IPS-18a (cell line): ENCODE results near the gene PTPRN2.

Experiments used
- H3K27ac ChIP-seq: one replicate; pipeline ENCODE4 v1.5.1; 2013; ENCODE audit warnings: low read length
- H3K27me3 ChIP-seq: one replicate; pipeline ENCODE4 v1.6.1; 2013; ENCODE audit warnings: mild to moderate bottlenecking, low read length; ENCODE audit not compliant: control insufficient read depth, insufficient read depth
- H3K36me3 ChIP-seq: one replicate; pipeline ENCODE4 v1.6.1; 2013; ENCODE audit warnings: low read depth, low read length; ENCODE audit not compliant: control insufficient read depth
- H3K4me1 ChIP-seq: one replicate; pipeline ENCODE4 v1.6.1; 2013; ENCODE audit warnings: low read depth, low read length; ENCODE audit not compliant: control insufficient read depth
- H3K4me3 ChIP-seq: one replicate; pipeline ENCODE4 v1.5.1; 2013; ENCODE audit warnings: low read length
- H3K9ac ChIP-seq: one replicate; pipeline ENCODE4 v1.6.1; 2013; ENCODE audit warnings: mild to moderate bottlenecking, low read length, moderate library complexity
- H3K9me3 ChIP-seq: one replicate; pipeline ENCODE4 v1.6.1; 2013; ENCODE audit warnings: low read depth, low read length; ENCODE audit not compliant: control insufficient read depth

PTPRN2 gene

GRCh38 chr7:157641866-157642265 lies 945.8 kb downstream of the PTPRN2 start:
- Histone ChIP-seq H3K36me3 (no peaks in the 10 kb centered on the region), H3K4me1 (no peaks in the 10 kb centered on the region), H3K27me3 (no peaks in the 10 kb centered on the region), H3K4me3 (no peak overlapping the region), H3K27ac (no peak overlapping the region), H3K9me3 (peaks cover 5% of the 10 kb centered on the region), H3K9ac (no peak overlapping the region)

GRCh38 chr7:157640144-157640543 lies 947.5 kb downstream of the PTPRN2 start:
- Histone ChIP-seq H3K27ac (no peak overlapping the region), H3K4me1 (no peaks in the 10 kb centered on the region), H3K9me3 (peaks cover 5% of the 10 kb centered on the region), H3K36me3 (no peaks in the 10 kb centered on the region), H3K4me3 (no peak overlapping the region), H3K27me3 (no peaks in the 10 kb centered on the region), H3K9ac (no peak overlapping the region)

GRCh38 chr7:157638563-157638962 lies 949.1 kb downstream of the PTPRN2 start:
- H3K36me3 ChIP-seq, result no peaks in the 10 kb centered on the region
- H3K4me3 ChIP-seq, result no peak overlapping the region
- no peaks in the 10 kb centered on the region for H3K27me3 ChIP-seq
- H3K4me1 ChIP-seq, result no peaks in the 10 kb centered on the region
- H3K27ac ChIP-seq, result no peak overlapping the region
- no peak overlapping the region for H3K9ac ChIP-seq
- H3K9me3 ChIP-seq, result peaks cover 5% of the 10 kb centered on the region

- Histone ChIP-seq H3K9me3 (peaks cover 5% of the 10 kb centered on the region), H3K36me3 (no peaks in the 10 kb centered on the region), H3K9ac (no peak overlapping the region), H3K4me1 (no peaks in the 10 kb centered on the region), H3K4me3 (no peak overlapping the region), H3K27ac (no peak overlapping the region), H3K27me3 (no peaks in the 10 kb centered on the region)
These were observed 950.2 kb downstream of the PTPRN2 start for GRCh38 chr7:157637216-157637949.

DNA sequence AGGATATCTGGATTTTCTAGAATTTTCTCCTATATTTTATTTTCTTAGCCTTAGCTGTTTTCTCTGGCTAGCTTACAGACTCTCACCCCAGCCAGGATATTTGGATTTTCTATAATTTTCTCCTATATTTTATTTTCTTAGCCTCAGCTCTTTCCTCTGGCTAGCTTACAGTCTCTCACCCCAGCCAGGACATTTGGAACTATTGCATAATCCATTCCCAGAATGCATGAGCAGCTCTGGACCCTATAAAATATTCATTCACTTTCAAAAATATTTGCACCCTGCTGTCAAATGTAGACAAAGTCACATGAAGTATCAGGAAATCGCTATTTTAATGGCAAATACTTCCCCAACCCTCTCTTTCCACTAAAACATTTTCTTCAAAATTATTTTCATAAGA lies 952.0 kb downstream of the PTPRN2 start:
- Histone ChIP-seq H3K9ac (no peak overlapping the region), H3K27ac (no peak overlapping the region), H3K9me3 (peaks cover 5% of the 10 kb centered on the region), H3K36me3 (no peaks in the 10 kb centered on the region), H3K4me3 (no peak overlapping the region), H3K27me3 (no peaks in the 10 kb centered on the region), H3K4me1 (no peaks in the 10 kb centered on the region)

DNA sequence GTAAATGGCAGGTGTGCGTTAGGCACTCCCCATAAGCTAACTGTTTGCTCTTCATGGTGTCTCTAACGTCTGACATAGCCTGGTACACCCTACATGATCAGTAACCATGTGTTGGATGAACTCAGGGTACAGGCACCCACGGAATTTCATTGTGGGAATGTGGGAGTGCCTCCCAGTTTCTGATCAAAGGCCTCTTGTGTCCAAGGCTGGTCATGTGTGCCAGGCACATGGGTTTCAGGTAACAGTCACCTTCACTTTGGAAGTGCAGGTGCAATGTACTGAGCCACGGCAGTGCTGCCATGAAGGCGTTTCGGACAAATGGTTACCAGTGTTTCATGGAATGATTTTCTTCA lies 952.5 kb downstream of the PTPRN2 start:
- peaks cover 4% of the 10 kb centered on the region for H3K9me3 ChIP-seq

DNA sequence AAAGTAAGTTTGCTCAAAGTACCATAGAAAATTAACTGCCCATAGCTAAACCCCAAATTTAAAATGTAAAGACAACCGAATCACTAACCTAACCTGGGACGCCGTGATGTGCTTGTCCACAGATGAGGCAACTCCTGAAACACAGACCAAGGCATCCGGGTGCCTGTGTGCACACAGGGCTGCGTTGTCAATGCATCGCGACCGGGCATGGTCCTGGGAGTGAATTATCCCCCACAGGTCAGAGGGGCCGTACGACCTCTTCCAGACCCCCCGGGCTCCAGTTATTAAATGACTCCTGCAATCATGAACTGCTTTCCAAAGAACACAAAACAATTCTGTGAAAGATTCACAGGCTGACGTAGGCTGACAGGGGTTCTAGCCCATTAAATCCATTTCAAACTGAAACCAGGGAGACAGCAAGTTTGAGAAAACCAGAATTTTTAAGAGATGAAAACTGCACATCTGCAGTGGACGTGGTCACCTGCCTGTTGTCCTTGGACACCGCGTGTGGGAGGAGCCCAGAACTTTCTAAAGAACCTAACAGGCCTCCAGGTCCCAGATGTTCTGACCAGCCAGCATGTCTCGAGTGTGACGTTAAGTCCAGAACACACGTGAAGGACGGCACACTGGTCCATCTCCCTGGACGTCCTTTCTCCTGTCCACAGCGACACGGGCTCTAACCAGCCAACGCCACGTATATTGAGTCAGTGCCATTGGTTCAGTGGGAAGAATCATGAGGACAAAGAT lies 953.0 kb downstream of the PTPRN2 start:
- H3K4me1 ChIP-seq, result peaks cover 4% of the 10 kb centered on the region
- H3K9me3 ChIP-seq, result no peaks in the 10 kb centered on the region
- no peaks in the 10 kb centered on the region for H3K27me3 ChIP-seq
- no peak overlapping the region for H3K9ac ChIP-seq
- H3K27ac ChIP-seq, result no peak overlapping the region
- H3K4me3 ChIP-seq, result no peak overlapping the region
- no peaks in the 10 kb centered on the region for H3K36me3 ChIP-seq

More for the DNA sequence above, 952.5 kb downstream of the PTPRN2 start:
- Histone ChIP-seq H3K4me1 (no peaks in the 10 kb centered on the region), H3K9ac (no peak overlapping the region), H3K36me3 (no peaks in the 10 kb centered on the region), H3K27me3 (no peaks in the 10 kb centered on the region), H3K27ac (no peak overlapping the region), H3K4me3 (no peak overlapping the region)

- H3K27me3 ChIP-seq, result no peaks in the 10 kb centered on the region
- no peak overlapping the region for H3K27ac ChIP-seq
- no peaks in the 10 kb centered on the region for H3K36me3 ChIP-seq
- peaks cover 5% of the 10 kb centered on the region for H3K4me1 ChIP-seq
- no peak overlapping the region for H3K9ac ChIP-seq
- no peaks in the 10 kb centered on the region for H3K9me3 ChIP-seq
- no peak overlapping the region for H3K4me3 ChIP-seq
These were observed 954.0 kb downstream of the PTPRN2 start for GRCh38 chr7:157633465-157634185.

DNA sequence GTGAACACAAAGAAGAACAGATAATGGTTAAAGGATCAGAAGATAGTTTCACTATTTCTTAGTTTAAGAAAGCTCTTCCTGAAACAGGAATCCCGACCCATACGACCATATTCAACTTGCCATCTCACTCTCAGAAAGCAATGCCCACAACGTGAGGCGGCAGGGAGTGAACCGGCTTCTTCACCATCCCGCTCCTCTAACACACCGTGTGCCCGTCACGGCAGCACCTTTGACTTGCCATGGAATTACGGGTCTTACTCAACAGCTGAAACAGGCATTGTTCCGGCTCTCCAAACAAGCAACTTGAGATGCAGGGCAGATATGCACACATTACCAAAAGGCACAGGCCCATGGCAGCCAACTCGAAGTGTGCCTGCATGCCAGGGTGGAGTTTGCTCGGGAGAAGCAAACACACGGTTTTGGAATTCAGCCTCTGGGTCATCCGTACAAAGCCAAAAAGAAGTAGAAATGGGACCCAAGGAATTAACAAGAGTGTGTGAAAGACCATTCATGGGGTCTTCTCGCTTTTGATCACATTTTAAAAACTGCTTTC lies 957.2 kb downstream of the PTPRN2 start:
- Histone ChIP-seq H3K4me3 (no peak overlapping the region), H3K27me3 (no peaks in the 10 kb centered on the region), H3K9me3 (no peaks in the 10 kb centered on the region), H3K36me3 (no peaks in the 10 kb centered on the region), H3K4me1 (peaks cover 5% of the 10 kb centered on the region), H3K27ac (no peak overlapping the region), H3K9ac (no peak overlapping the region)

- H3K36me3 ChIP-seq, result no peaks in the 10 kb centered on the region
- no peaks in the 10 kb centered on the region for H3K9me3 ChIP-seq
- peaks cover 5% of the 10 kb centered on the region for H3K4me1 ChIP-seq
- H3K27me3 ChIP-seq, result no peaks in the 10 kb centered on the region
- no peak overlapping the region for H3K27ac ChIP-seq
- no peak overlapping the region for H3K9ac ChIP-seq
- H3K4me3 ChIP-seq, result no peak overlapping the region
These were observed 959.2 kb downstream of the PTPRN2 start for GRCh38 chr7:157628456-157628855.

- H3K36me3 ChIP-seq, result no peaks in the 10 kb centered on the region
- H3K9me3 ChIP-seq, result no peaks in the 10 kb centered on the region
- H3K27ac ChIP-seq, result no peak overlapping the region
- H3K27me3 ChIP-seq, result no peaks in the 10 kb centered on the region
- peaks cover 5% of the 10 kb centered on the region for H3K4me1 ChIP-seq
- no peak overlapping the region for H3K9ac ChIP-seq
- no peak overlapping the region for H3K4me3 ChIP-seq
These were observed 960.0 kb downstream of the PTPRN2 start for GRCh38 chr7:157627646-157628045.
